Activated T-helper 1 cell treated with anti-CD3 and anti-CD28 coated beads, Interleukin-12 subunit alpha, Interleukin-12 subunit beta, Interleukin-2, Interleukin-4 antibody, amounts not matched to agents 30 ng/mL and 10 ng/mL and 1 ng/mL, durations not matched to agents 14 hours and 24 hours and 36 hours (primary cell): ENCODE measurements around the gene CBFA2T2. TPM values are rescaled to one million over a fixed set of nuclear protein-coding genes. Genes with fewer than 3 reads are reported as not detected.
"Not testable (repeated sequence)": the region's sequence is repeated elsewhere in the genome, so short reads cannot be mapped to it uniquely, and the experiment has no call there.

Experiments used
- DNase-seq: peaks from one replicate; pipeline ENCODE4 v3.0.0; 2021; ENCODE audit warnings: low spot score
- H3K27ac Mint-ChIP-seq: one replicate; pipeline ENCODE4 v1.8.0; 2021; ENCODE audit warnings: mild to moderate bottlenecking, mixed read lengths
- H3K27me3 Mint-ChIP-seq: one replicate; pipeline ENCODE4 v1.8.0; 2022; ENCODE audit warnings: mild to moderate bottlenecking, moderate library complexity, mixed read lengths; ENCODE audit not compliant: insufficient read depth
- H3K36me3 Mint-ChIP-seq: one replicate; pipeline ENCODE4 v1.8.0; 2021; ENCODE audit warnings: low read depth, mixed read lengths
- H3K4me1 Mint-ChIP-seq: one replicate; pipeline ENCODE4 v1.8.0; 2021; ENCODE audit warnings: low read depth, mixed read lengths
- H3K4me3 Mint-ChIP-seq: one replicate; pipeline ENCODE4 v1.8.0; 2021; ENCODE audit warnings: mild to moderate bottlenecking, moderate library complexity, mixed read lengths
- H3K9me3 Mint-ChIP-seq: one replicate; pipeline ENCODE4 v1.8.0; 2021; ENCODE audit warnings: mixed read lengths
- intact Hi-C: fragments of 100-400 bp; cut with micrococcal nuclease; formaldehyde crosslinking; loops from one replicate; pipeline ENCODE4 v1.15.1; 2024
- total RNA-seq: library from RNA; stranded (reverse); gene quantifications from 2 replicates; pipeline ENCODE4 v1.2.3, GENCODE V29; 2022

Gene CBFA2T2
- total RNA-seq, 1 donor from 2014 or later: 12.0 TPM

DNA sequence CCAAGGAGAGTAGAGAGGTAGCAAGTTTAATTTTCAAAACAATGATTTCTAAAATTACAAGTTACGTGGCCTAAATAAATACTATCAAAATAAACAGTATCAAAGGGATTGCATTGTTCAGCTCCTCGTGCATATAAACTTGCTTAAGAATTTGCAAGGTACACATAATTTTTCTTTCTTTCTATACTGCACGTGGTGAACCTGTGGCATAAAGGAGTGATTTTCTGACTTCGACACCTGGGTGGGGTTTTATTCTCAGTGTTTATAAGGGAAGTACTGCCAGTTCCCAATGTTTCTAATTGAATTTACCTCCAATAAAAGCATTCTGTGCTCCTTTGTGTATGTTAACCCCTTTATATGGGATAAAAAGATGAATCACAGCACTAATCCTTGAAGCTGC is 122.1 kb downstream of the CBFA2T2 start:
- Mint-ChIP-seq H3K27me3 (no peaks in the 10 kb centered on the region), H3K36me3 (peaks cover 26% of the 10 kb centered on the region)

DNA sequence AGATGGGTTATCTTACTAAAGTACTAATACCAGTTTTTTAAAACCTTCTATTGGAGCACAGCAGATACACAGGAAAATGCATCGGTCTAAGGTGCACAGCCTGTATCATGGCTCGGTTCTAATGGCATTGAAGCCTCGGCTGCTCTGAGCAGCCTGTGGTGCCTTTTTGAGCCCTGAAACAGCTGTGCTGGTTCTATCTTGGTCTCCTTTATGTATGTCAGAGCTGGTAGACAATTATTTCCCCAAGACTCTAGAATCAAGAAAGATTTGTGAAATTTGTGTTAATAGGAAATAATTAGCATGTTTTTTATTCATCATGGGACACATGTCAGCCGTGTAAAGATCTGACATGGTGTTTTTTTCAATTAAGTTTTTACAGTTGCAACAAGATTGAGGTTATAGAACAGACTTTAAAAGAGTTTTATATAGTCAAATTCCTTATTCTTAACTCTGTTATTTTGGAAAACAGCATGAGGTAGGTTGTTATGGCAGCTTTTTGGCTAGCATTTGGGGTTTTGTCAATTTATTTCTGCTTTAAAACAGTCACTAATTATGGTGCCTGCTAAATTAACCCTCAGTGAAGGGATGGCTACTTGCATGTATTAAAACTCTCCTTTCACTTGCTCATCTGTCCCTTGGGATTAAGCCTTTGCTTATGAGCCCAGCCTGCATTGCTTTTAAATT is 132.0 kb downstream of the CBFA2T2 start:
- intact Hi-C loops: no loop called here
- Mint-ChIP-seq H3K36me3 (peaks cover 20% of the 10 kb centered on the region), H3K4me1 (peaks cover 10% of the 10 kb centered on the region), H3K9me3 (no peaks in the 10 kb centered on the region), H3K4me3 (no peak overlapping the region), H3K27me3 (no peaks in the 10 kb centered on the region), H3K27ac (no peak overlapping the region)
- no peak for DNase-seq

More for the DNA sequence above, 122.1 kb downstream of the CBFA2T2 start:
- no peaks in the 10 kb centered on the region for H3K4me1 Mint-ChIP-seq
- DNase-seq: no peak
- no peaks in the 10 kb centered on the region for H3K9me3 Mint-ChIP-seq
- intact Hi-C loops: no loop called here
- no peak overlapping the region for H3K4me3 Mint-ChIP-seq
- H3K27ac Mint-ChIP-seq: no peak overlapping the region

DNA sequence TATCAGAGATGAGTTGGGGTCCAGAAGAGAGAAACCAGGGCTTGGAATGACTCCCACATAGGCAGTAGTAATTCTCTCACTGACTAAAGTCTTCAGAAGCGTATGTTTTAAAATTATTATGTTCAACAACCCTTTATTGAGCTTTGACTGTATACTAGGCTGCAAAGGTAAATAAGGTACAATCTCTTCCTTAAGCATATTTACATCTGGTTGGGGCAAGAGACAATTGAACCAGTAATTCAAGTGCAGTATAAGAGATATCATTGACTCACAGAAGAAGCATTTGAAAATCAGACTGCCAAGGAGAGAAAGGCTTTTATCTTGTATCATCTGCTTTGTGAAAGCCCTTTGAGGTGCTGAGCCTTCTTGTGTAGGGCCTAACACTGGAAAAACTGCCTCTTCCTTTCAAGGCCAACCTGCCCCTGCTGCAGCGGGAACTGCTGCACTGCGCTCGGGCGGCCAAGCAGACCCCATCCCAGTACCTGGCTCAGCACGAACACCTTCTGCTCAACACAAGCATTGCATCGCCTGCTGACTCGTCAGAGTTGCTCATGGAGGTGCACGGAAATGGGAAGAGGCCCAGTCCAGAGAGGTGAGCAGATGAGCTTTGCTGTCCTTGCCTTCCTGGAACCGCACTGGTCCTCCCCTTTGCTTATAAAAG is 132.9 kb downstream of the CBFA2T2 start:
- no peak overlapping the region for H3K4me3 Mint-ChIP-seq

DNA sequence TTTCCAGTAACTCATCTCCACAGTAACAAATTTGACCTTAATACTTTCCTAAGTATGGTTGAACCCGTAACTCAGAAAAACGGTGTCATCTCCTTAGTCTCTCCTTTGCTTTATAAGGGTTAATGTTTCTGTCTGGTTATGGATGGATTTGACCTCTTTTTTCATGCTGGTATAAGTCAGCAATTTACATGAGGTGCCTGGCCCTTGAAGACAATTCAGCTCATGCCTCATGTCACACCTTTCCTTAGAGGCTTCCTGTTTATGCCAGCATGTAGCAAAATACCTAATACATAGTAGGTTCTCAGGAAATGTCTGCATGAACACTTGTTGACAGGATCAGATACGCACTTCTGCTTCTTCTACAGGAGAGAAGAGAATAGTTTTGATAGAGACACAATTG is 134.5 kb downstream of the CBFA2T2 start:
- Mint-ChIP-seq H3K4me3 (no peak overlapping the region), H3K36me3 (peaks cover 26% of the 10 kb centered on the region), H3K9me3 (no peaks in the 10 kb centered on the region), H3K4me1 (peaks cover 10% of the 10 kb centered on the region), H3K27ac (peak overlapping the region; percentile 28), H3K27me3 (no peaks in the 10 kb centered on the region)
- no peak for DNase-seq
- intact Hi-C loops: no loop called here

More for the DNA sequence above, 132.9 kb downstream of the CBFA2T2 start:
- H3K27ac Mint-ChIP-seq: no peak overlapping the region
- no peaks in the 10 kb centered on the region for H3K9me3 Mint-ChIP-seq
- peaks cover 10% of the 10 kb centered on the region for H3K4me1 Mint-ChIP-seq
- intact Hi-C loops: no loop called here
- H3K27me3 Mint-ChIP-seq: no peaks in the 10 kb centered on the region
- DNase-seq: no peak
- peaks cover 18% of the 10 kb centered on the region for H3K36me3 Mint-ChIP-seq

DNA sequence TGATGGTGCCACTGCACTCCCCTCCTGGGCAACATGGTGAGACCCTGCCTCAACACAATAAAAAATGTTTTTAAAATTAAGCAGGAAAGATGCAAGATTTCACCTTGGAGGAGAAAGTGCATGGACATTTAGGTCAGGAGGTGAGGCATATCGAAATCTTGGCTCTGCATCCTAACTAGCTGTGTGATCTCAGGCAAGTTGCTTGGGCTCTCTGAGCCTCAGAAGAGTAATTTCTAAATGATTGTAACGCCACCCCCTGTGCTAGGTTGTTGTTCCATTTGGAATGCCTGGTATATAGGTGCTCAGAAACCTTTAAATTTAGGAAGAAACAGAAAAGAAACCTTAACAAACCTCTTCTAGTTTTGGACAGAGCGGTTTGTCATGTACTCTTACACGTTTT is 136.3 kb downstream of the CBFA2T2 start:
- H3K36me3 Mint-ChIP-seq: peaks cover 34% of the 10 kb centered on the region
- no peak overlapping the region for H3K4me3 Mint-ChIP-seq
- DNase-seq: no peak
- no peak overlapping the region for H3K27ac Mint-ChIP-seq
- H3K27me3 Mint-ChIP-seq: no peaks in the 10 kb centered on the region
- H3K4me1 Mint-ChIP-seq: peaks cover 10% of the 10 kb centered on the region
- H3K9me3 Mint-ChIP-seq: no peaks in the 10 kb centered on the region
- intact Hi-C loops: no loop called here

DNA sequence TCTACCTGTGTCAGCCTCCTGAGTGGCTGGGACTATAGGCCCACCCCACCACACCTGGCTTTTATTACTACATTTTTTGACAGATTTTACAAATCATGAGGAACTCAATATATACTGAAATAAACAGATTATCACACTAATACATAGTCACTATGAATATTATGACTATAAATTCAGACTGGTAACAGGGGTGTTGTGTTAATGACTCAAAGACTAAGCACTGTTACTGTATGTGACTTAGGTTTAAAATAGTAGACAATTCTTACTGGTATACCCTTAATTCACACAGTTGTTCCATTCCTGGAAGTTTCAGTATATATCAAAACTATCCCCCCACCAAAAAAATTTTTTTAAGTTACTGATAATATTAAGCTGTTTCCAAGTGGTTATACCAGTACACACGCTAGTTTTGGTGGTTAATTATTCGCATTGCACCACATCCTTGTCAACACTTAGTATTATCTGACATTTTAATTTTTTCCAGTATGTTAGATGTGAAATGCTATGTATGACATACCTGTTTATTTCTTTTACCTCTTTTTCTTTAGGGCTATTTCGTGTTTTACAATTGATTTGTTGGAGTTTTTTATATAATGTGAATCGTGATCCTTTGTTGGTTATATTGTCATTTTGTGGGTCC is 137.8 kb downstream of the CBFA2T2 start:
- H3K27ac Mint-ChIP-seq: no peak overlapping the region

DNA sequence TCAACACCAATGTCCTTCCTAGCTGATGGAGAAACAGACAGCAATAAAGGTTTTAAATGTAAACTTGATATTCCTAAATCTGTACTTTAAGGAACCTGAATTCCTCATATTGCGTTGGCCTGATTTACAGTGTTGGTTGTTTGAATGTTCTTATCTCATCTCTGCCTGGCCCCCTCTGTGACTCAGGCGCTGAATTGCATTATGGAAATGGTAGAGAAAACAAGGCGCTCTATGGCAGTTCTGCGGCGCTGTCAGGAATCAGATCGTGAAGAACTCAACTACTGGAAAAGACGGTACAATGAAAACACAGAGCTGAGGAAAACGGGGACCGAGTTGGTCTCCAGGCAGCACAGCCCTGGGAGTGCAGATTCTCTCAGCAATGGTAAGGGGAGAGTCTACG is 139.6 kb downstream of the CBFA2T2 start:
- Mint-ChIP-seq H3K4me3 (no peak overlapping the region), H3K36me3 (peaks cover 30% of the 10 kb centered on the region), H3K27me3 (no peaks in the 10 kb centered on the region), H3K27ac (no peak overlapping the region), H3K4me1 (peaks cover 10% of the 10 kb centered on the region), H3K9me3 (no peaks in the 10 kb centered on the region)
- DNase-seq: no peak
- intact Hi-C loops: no loop called here

More for the DNA sequence above, 137.8 kb downstream of the CBFA2T2 start:
- Mint-ChIP-seq H3K36me3 (peaks cover 36% of the 10 kb centered on the region), H3K9me3 (no peaks in the 10 kb centered on the region), H3K27me3 (no peaks in the 10 kb centered on the region), H3K4me3 (no peak overlapping the region), H3K4me1 (peaks cover 10% of the 10 kb centered on the region)
- intact Hi-C loops: no loop called here
- no peak for DNase-seq

DNA sequence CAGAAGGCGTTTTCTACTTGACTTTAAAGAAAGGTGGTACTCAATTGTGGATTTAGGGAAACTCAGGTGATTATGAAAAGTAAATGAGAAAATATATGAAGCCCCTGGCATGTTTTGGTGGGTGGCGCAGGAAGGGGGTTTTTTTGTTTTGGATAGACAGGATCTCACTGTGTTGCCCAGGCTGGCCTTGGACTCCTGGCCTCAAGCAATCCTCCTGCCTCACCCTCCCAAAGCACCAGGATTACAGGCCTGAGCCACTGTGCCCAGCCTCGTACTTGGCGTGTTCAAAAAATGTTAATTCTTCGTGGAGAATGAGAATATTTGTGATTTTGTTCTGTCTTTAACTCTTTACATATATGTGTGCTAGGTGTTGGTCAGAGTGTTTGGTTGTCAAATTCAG is 140.1 kb downstream of the CBFA2T2 start:
- peaks cover 6% of the 10 kb centered on the region for H3K4me1 Mint-ChIP-seq
- intact Hi-C loops: no loop called here
- H3K27me3 Mint-ChIP-seq: no peaks in the 10 kb centered on the region
- no peak overlapping the region for H3K4me3 Mint-ChIP-seq
- H3K36me3 Mint-ChIP-seq: peaks cover 30% of the 10 kb centered on the region
- H3K27ac Mint-ChIP-seq: no peak overlapping the region
- DNase-seq: no peak
- H3K9me3 Mint-ChIP-seq: no peaks in the 10 kb centered on the region

DNA sequence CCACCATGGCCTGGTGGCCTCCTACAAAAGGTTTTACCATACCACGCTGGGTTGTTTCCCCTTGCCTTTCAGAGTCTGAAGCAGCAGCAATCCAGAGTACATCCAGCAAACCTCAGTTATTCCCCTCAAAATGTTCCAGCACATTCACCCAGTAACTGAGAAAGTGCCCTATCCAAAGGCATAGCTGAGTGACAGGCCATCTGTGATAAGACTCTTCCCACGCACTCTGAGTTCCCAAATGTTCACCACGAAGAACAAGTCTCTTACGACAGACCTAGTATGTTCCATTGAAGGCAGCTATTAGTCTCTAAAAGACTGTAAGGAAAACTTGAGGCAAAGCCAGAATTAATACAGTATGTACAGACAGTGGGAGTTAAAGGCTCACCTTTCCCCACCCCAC is 140.6 kb downstream of the CBFA2T2 start:
- H3K36me3 Mint-ChIP-seq: peaks cover 27% of the 10 kb centered on the region
- intact Hi-C loops: no loop called here

DNA sequence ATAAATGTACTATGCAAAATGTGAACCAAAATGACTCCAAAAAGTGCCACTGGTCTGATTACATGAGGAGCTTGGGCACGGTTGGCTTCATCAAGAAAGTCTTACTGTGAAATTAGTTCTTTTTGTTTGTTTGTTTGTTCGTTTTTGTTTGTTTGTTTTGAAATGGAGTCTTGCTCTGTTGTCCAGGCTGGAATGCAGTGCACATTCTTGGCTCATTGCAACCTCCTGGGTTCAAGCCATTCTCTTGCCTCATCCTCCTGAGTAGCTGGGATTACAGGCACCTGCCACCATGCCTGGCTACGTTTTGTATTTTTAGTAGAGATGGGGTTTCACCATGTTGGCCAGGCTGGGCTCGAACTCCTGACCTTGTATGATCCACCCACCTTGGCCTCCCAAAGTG is 142.0 kb downstream of the CBFA2T2 start:
- H3K9me3 Mint-ChIP-seq, H3K27ac Mint-ChIP-seq, H3K4me1 Mint-ChIP-seq, intact Hi-C loops, DNase-seq, H3K27me3 Mint-ChIP-seq, H3K4me3 Mint-ChIP-seq: not testable (repeated sequence)
- peaks cover 29% of the 10 kb centered on the region for H3K36me3 Mint-ChIP-seq

More for the DNA sequence above, 140.6 kb downstream of the CBFA2T2 start:
- no peak for DNase-seq
- no peaks in the 10 kb centered on the region for H3K27me3 Mint-ChIP-seq
- H3K27ac Mint-ChIP-seq: no peak overlapping the region
- H3K9me3 Mint-ChIP-seq: no peaks in the 10 kb centered on the region
- H3K4me3 Mint-ChIP-seq: no peak overlapping the region
- peaks cover 5% of the 10 kb centered on the region for H3K4me1 Mint-ChIP-seq

DNA sequence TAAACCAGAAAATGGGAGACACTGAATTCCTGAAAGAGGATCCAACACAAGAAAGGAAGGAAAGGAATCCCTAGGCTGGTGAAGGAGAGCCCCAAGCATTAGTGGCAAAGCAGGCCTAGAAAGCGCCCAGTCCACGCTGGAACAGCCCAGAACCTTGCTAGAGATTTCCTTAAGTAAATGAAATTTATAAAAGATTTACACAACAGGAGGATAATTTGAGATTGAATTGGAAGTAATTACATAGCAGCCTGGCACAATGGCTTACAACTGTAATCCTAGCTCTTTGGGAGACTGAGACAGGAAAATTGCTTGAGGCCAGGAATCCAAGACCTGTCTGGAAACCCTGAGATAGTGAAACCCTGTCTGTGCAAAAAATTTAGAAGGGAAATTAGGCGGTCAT is 145.4 kb downstream of the CBFA2T2 start:
- no peak overlapping the region for H3K27ac Mint-ChIP-seq

DNA sequence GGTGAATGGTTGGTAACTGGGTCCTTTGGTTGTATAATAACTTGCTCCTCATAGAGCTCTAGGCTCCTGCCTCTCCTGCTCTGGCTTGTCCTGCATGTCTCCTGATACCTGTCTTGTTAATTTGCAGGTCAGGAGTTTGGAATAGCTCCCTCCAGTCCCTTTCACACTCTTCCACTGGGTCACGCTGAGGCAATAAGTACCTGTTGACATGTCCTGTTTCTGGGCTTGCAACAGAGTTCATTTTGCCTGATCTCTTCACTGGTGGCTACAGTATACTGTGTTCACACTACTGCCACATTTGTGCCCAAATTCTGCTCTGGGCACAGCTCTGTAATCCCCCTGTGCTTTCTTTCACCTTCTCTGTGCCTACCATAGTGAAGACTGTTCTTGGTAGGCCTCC is 146.9 kb downstream of the CBFA2T2 start:
- intact Hi-C loops: no loop called here
- Mint-ChIP-seq H3K4me1 (peaks cover 5% of the 10 kb centered on the region), H3K9me3 (no peaks in the 10 kb centered on the region), H3K27ac (no peak overlapping the region), H3K36me3 (peaks cover 29% of the 10 kb centered on the region), H3K4me3 (no peak overlapping the region), H3K27me3 (no peaks in the 10 kb centered on the region)
- DNase-seq: no peak

More for the DNA sequence above, 145.4 kb downstream of the CBFA2T2 start:
- no peak overlapping the region for H3K4me3 Mint-ChIP-seq
- no peaks in the 10 kb centered on the region for H3K9me3 Mint-ChIP-seq
- peaks cover 5% of the 10 kb centered on the region for H3K4me1 Mint-ChIP-seq
- peaks cover 25% of the 10 kb centered on the region for H3K36me3 Mint-ChIP-seq
- intact Hi-C loops: no loop called here
- DNase-seq: no peak
- H3K27me3 Mint-ChIP-seq: no peaks in the 10 kb centered on the region

DNA sequence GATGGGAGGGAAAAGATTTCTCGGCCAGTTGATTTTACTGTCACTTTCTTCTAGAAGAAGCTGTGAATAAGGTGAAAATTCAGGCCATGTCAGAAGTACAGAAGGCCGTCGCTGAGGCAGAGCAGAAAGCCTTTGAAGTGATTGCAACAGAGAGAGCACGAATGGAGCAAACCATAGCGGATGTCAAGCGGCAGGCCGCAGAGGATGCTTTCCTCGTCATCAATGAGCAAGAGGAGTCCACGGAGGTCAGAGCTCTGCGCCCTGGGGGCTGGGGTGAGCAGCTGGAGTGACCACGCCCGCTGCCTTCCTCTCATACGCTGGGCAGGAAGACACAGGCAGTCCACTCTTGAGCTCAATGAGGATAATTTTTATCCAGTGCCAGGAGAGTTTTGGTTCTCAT is 150.4 kb downstream of the CBFA2T2 start:
- DNase-seq: no peak
- no peaks in the 10 kb centered on the region for H3K27me3 Mint-ChIP-seq
- no peak overlapping the region for H3K4me3 Mint-ChIP-seq
- H3K27ac Mint-ChIP-seq: no peak overlapping the region
- H3K9me3 Mint-ChIP-seq: no peaks in the 10 kb centered on the region
- peaks cover 24% of the 10 kb centered on the region for H3K36me3 Mint-ChIP-seq
- intact Hi-C loops: no loop called here
- H3K4me1 Mint-ChIP-seq: no peaks in the 10 kb centered on the region
